ENCODE measurements around the gene IL12RB2.

GRCh38 chr1:67335411-67335810 is 27.7 kb downstream of the IL12RB2 start:
- TF ChIP-seq CTCF (tag by site-specific recombination; IDR thresholded peaks at IDR 0.05) (no peak), ZNF624 (tag by site-specific recombination; IDR thresholded peaks at IDR 0.05) (no peak), TSHZ1 (tag by site-specific recombination; IDR thresholded peaks at IDR 0.05; ENCODE audit: borderline replicate concordance) (no peak), KLF10 (tag by site-specific recombination; IDR thresholded peaks at IDR 0.05) (no peak), ZBTB20 (tag by site-specific recombination; IDR thresholded peaks at IDR 0.05) (no peak), ZFP41 (tag by site-specific recombination; IDR thresholded peaks at IDR 0.05; ENCODE audit: borderline replicate concordance) (no peak), ZNF558 (tag by site-specific recombination; IDR thresholded peaks at IDR 0.05) (no peak), MEIS1 (CRISPR knock-in tag; IDR thresholded peaks at IDR 0.05; ENCODE audit: borderline replicate concordance) (no peak), ZNF830 (tag by site-specific recombination; IDR thresholded peaks at IDR 0.05; ENCODE audit: low read depth) (no peak)

Data from HEK293 (cell line).